ENCODE measurements around the gene CACNG6. TPM values are rescaled to one million over a fixed set of nuclear protein-coding genes. Genes with fewer than 3 reads are reported as not detected.

CACNG6 gene
- total RNA-seq, 2 experiments from 2014 or later = 1.2 to 4.9 TPM

DNA sequence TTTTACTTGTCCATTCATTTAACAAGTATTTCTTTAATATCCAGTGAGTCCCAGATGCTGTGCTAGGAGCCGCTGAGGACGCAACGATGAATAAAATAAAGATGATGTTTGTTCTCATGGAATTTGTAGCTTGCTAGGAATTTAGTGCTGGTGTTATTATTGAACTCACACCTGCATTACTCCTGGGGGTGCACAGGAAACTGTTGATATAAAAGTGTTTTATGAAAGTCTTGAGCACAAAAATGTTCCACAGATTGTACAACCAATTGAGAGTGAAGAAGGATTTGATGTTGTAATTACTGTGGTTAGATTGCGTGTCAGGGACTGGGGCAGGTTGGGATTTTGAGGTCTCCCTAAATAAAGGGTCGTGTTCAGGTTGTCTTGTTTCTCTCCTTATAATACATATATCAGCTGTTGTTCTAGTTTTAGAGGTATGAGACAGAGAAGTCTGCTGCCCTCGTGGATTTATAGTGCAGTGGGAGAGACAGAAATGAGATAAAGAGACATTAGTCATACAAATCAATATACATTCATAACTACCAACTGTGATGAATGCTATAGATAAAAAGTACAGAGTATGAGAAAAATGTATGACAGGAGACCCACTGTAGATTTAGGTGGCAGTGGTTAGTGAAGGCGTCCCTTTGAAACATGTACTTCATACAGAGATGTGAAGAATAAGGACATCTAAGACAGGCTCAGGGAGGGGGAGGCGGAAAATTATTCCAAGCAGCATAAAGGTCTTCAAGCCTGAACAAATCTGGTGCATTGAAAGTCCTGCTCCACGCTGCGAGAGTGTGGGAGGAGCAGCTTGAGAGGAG, 11.3 kb downstream of the CACNG6 start:
- CTCF ChIA-PET (ENCODE audit: unreplicated experiment) = no interaction called here
- H3K4me2 ChIP-seq (ENCODE audit: low read length) = no peak overlapping the region
- H3K4me1 ChIP-seq (ENCODE audit: insufficient read depth, low read length, poor library complexity, severe bottlenecking) = no peaks in the 10 kb centered on the region
- BruUV-seq (replicated peaks) = no TSS peak
- DNase-seq (ENCODE audit: low spot score) = no peak
- POLR2A ChIA-PET = no interaction called here
- no peaks in the 10 kb centered on the region for H3K9me3 ChIP-seq (ENCODE audit: low read length)
- H2AFZ ChIP-seq (ENCODE audit: low read length) = no peak overlapping the region
- H3K9me2 ChIP-seq (ENCODE audit: insufficient read depth, low read length) = no peaks in the 10 kb centered on the region
- intact Hi-C loops (cut with micrococcal nuclease; ENCODE audit: unreplicated experiment) = no loop called here
- H3K27ac ChIP-seq (ENCODE audit: low read depth, low read length, poor library complexity, severe bottlenecking) = no peak overlapping the region
- no peak overlapping the region for H3K4me3 ChIP-seq (ENCODE audit: low read depth, low read length, poor library complexity, severe bottlenecking)
- H4K20me1 ChIP-seq (ENCODE audit: insufficient read depth, low read length) = no peaks in the 10 kb centered on the region
- TF ChIP-seq, protein P1, sequence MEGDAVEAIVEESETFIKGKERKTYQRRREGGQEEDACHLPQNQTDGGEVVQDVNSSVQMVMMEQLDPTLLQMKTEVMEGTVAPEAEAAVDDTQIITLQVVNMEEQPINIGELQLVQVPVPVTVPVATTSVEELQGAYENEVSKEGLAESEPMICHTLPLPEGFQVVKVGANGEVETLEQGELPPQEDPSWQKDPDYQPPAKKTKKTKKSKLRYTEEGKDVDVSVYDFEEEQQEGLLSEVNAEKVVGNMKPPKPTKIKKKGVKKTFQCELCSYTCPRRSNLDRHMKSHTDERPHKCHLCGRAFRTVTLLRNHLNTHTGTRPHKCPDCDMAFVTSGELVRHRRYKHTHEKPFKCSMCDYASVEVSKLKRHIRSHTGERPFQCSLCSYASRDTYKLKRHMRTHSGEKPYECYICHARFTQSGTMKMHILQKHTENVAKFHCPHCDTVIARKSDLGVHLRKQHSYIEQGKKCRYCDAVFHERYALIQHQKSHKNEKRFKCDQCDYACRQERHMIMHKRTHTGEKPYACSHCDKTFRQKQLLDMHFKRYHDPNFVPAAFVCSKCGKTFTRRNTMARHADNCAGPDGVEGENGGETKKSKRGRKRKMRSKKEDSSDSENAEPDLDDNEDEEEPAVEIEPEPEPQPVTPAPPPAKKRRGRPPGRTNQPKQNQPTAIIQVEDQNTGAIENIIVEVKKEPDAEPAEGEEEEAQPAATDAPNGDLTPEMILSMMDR (conservative IDR thresholded peaks at IDR 0.05; ENCODE audit: low read length) = no peak
- TF ChIP-seq EZH2phosphoT487 (IDR thresholded peaks at IDR 0.05; ENCODE audit: borderline replicate concordance, low read depth, low read length) = no peak
- no peaks in the 10 kb centered on the region for H3K36me3 ChIP-seq (ENCODE audit: insufficient read depth, low read length)
- H3K79me2 ChIP-seq (ENCODE audit: insufficient read depth, low read depth, low read length) = no peaks in the 10 kb centered on the region

DNA sequence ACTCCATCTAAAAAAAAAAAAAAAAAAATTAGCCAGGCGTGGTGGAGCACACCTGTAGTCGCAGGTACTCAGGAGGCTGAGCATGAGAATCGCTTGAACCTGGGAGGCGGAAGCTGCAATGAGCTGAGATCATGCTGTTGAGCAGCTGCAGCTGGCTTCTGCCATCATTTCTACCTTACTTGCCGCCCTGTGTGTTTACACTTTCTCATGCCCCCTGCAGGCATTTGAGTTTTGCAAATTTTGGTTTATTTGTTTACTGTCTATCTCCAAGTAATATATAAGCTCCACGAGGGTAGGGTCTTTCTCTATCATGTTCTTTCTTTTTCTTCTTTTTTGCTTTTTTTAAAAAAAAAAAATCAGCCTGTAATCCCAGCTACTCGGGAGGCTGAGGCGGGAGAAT, 18.0 kb downstream of the CACNG6 start:
- Histone ChIP-seq H3K9me2 (ENCODE audit: insufficient read depth, low read length) (no peaks in the 10 kb centered on the region), H3K4me3 (ENCODE audit: low read depth, low read length, poor library complexity, severe bottlenecking) (no peak overlapping the region), H2AFZ (ENCODE audit: low read length) (no peak overlapping the region), H3K9me3 (ENCODE audit: low read length) (no peaks in the 10 kb centered on the region), H3K4me1 (ENCODE audit: insufficient read depth, low read length, poor library complexity, severe bottlenecking) (no peaks in the 10 kb centered on the region), H3K4me2 (ENCODE audit: low read length) (no peak overlapping the region), H4K20me1 (ENCODE audit: insufficient read depth, low read length) (no peaks in the 10 kb centered on the region), H3K27ac (ENCODE audit: low read depth, low read length, poor library complexity, severe bottlenecking) (no peak overlapping the region), H3K79me2 (ENCODE audit: insufficient read depth, low read depth, low read length) (no peaks in the 10 kb centered on the region), H3K36me3 (ENCODE audit: insufficient read depth, low read length) (no peaks in the 10 kb centered on the region)
- DNase-seq (ENCODE audit: low spot score) = no peak
- TF ChIP-seq, protein P1 (conservative IDR thresholded peaks at IDR 0.05; ENCODE audit: low read length) = no peak
- TF ChIP-seq EZH2phosphoT487 (IDR thresholded peaks at IDR 0.05; ENCODE audit: borderline replicate concordance, low read depth, low read length) = no peak
- intact Hi-C loops (cut with micrococcal nuclease; ENCODE audit: unreplicated experiment) = no loop called here
- BruUV-seq (replicated peaks) = no TSS peak
- ChIA-PET CTCF (ENCODE audit: unreplicated experiment) (no interaction called here), POLR2A (no interaction called here)

DNA sequence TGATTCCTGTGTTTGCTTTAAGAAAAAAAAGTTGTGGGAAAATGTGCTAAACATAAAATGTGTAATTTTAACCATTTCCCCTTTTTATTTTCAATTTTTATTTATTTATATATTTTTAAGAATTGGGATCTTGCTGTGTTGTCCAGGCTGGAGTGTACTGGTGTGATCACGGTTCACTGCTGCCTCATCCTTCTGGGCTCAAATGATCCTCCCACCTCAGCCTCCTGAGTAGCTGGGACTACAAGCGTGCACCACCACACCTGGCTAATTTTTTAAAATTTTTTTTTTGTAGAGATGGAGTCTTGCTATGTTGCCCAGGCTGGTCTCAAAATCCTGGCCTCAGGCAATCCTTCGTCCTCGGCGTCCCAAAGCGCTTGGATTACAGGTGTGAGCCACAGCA, 19.0 kb downstream of the CACNG6 start:
- no peaks in the 10 kb centered on the region for H3K9me3 ChIP-seq (ENCODE audit: low read length)
- intact Hi-C loops (cut with micrococcal nuclease; ENCODE audit: unreplicated experiment) = no loop called here
- H3K9me2 ChIP-seq (ENCODE audit: insufficient read depth, low read length) = no peaks in the 10 kb centered on the region
- POLR2A ChIA-PET = no interaction called here
- H3K79me2 ChIP-seq (ENCODE audit: insufficient read depth, low read depth, low read length) = no peaks in the 10 kb centered on the region
- no peak overlapping the region for H3K4me3 ChIP-seq (ENCODE audit: low read depth, low read length, poor library complexity, severe bottlenecking)
- no peak overlapping the region for H2AFZ ChIP-seq (ENCODE audit: low read length)
- no peaks in the 10 kb centered on the region for H3K36me3 ChIP-seq (ENCODE audit: insufficient read depth, low read length)
- BruUV-seq (replicated peaks) = no TSS peak
- DNase-seq (ENCODE audit: low spot score) = no peak
- TF ChIP-seq, protein P1 (conservative IDR thresholded peaks at IDR 0.05; ENCODE audit: low read length) = no peak
- no peak for TF ChIP-seq EZH2phosphoT487 (IDR thresholded peaks at IDR 0.05; ENCODE audit: borderline replicate concordance, low read depth, low read length)
- no peaks in the 10 kb centered on the region for H3K4me1 ChIP-seq (ENCODE audit: insufficient read depth, low read length, poor library complexity, severe bottlenecking)
- H4K20me1 ChIP-seq (ENCODE audit: insufficient read depth, low read length) = no peaks in the 10 kb centered on the region
- no peak overlapping the region for H3K27ac ChIP-seq (ENCODE audit: low read depth, low read length, poor library complexity, severe bottlenecking)
- CTCF ChIA-PET (ENCODE audit: unreplicated experiment) = no interaction called here
- H3K4me2 ChIP-seq (ENCODE audit: low read length) = no peak overlapping the region
